ENCODE data around the gene FIP1L1. TPM values are rescaled to one million over a fixed set of nuclear protein-coding genes. Genes with fewer than 3 reads are reported as not detected.

Gene FIP1L1
- total RNA-seq, 1 experiment from 2014 or later: 47.6 TPM

- TF ChIP-seq ZNF281 (CRISPR knock-in tag; IDR thresholded peaks at IDR 0.05) (0 out of 2 replicates have a peak, but pooled peaks have one; percentile 37), FOXK1 (CRISPR knock-in tag; IDR thresholded peaks at IDR 0.05) (peak; percentile 56; the same call in 1 of the 2 replicates), ZNF671 (CRISPR knock-in tag; IDR thresholded peaks at IDR 0.05) (no peak), ZBTB21 (CRISPR knock-in tag; IDR thresholded peaks at IDR 0.05; ENCODE audit: borderline replicate concordance) (no peak), ZNF121 (CRISPR knock-in tag; IDR thresholded peaks at IDR 0.05) (no peak), CDX4 (CRISPR knock-in tag; IDR thresholded peaks at IDR 0.05; ENCODE audit: borderline replicate concordance) (no peak), E2F5 (CRISPR knock-in tag; IDR thresholded peaks at IDR 0.05) (no peak), MYBL2 (CRISPR knock-in tag; IDR thresholded peaks at IDR 0.05) (0 out of 2 replicates have a peak, but pooled peaks have one; percentile 27), SP1 (CRISPR knock-in tag; conservative IDR thresholded peaks at IDR 0.05) (peak; percentile 60; the same call in 1 of the 2 replicates), IRF2 (CRISPR knock-in tag; IDR thresholded peaks at IDR 0.05; ENCODE audit: borderline replicate concordance, low read depth) (no peak), E2F1 (CRISPR knock-in tag; IDR thresholded peaks at IDR 0.05) (no peak), EMX1 (CRISPR knock-in tag; IDR thresholded peaks at IDR 0.05) (no peak), ATF3 (CRISPR knock-in tag; conservative IDR thresholded peaks at IDR 0.05) (no peak), NFYB (CRISPR knock-in tag; conservative IDR thresholded peaks at IDR 0.05; ENCODE audit: low read depth) (peak; percentile 71), ELF4 (CRISPR knock-in tag; IDR thresholded peaks at IDR 0.05; ENCODE audit: low read depth) (no peak), CBFB (CRISPR knock-in tag; IDR thresholded peaks at IDR 0.05; ENCODE audit: low read depth) (no peak), CREM (CRISPR knock-in tag; IDR thresholded peaks at IDR 0.05) (peak; percentile 94), ETV6 (CRISPR knock-in tag; IDR thresholded peaks at IDR 0.05) (0 out of 2 replicates have a peak, but pooled peaks have one; percentile 63), NR2C2 (CRISPR knock-in tag; IDR thresholded peaks at IDR 0.05) (no peak), FOXJ3 (CRISPR knock-in tag; IDR thresholded peaks at IDR 0.05; ENCODE audit: borderline replicate concordance) (no peak), GTF2I (CRISPR knock-in tag; conservative IDR thresholded peaks at IDR 0.05) (no peak), ZNF425 (CRISPR knock-in tag; conservative IDR thresholded peaks at IDR 0.05) (no peak), ATF2 (CRISPR knock-in tag; IDR thresholded peaks at IDR 0.05; ENCODE audit: borderline replicate concordance, low read depth) (no peak), PRRX2 (CRISPR knock-in tag; IDR thresholded peaks at IDR 0.05) (no peak), ATF6 (CRISPR knock-in tag; IDR thresholded peaks at IDR 0.05) (no peak), NR1H2 (CRISPR knock-in tag; IDR thresholded peaks at IDR 0.05) (no peak)
These were observed 11.7 kb upstream of the FIP1L1 start, which contains the start of gene SCFD2 (continued) for GRCh38 chr4:53365486-53366300.

Data from WTC11 (cell line).